ENCODE results near the gene MAGEB4.
"Not testable (repeated sequence)": the region's sequence is repeated elsewhere in the genome, so short reads cannot be mapped to it uniquely, and the experiment has no call there.

Gene MAGEB4, protein sequence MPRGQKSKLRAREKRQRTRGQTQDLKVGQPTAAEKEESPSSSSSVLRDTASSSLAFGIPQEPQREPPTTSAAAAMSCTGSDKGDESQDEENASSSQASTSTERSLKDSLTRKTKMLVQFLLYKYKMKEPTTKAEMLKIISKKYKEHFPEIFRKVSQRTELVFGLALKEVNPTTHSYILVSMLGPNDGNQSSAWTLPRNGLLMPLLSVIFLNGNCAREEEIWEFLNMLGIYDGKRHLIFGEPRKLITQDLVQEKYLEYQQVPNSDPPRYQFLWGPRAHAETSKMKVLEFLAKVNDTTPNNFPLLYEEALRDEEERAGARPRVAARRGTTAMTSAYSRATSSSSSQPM

DNA sequence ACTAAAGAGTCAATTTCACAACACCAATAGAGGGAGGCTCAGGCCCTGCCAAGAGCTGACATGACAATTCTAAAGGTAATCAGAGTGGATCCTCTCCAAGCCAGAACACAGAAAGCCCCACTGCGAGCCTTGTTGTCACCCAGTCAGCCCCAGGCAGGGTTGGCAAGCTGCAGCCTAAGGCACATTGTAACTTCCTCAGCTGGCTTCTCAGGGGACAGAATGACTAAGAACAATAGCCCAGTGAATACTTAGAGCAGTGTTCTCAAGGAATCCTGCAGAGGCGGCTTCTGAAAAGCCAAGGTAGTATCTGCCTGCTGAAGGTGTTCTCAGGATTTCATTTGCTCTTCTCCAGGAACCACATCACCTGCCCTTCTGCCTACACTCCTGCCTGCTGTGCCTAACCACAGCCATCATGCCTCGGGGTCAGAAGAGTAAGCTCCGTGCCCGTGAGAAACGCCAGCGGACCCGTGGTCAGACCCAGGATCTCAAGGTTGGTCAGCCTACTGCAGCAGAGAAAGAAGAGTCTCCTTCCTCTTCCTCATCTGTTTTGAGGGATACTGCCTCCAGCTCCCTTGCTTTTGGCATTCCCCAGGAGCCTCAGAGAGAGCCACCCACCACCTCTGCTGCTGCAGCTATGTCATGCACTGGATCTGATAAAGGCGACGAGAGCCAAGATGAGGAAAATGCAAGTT, at the start of gene MAGEB4:
Gene MAGEB4 (plus strand): TSS at position 277 of the 692 bp plus-strand sequence. CDS start 136 bp downstream, at position 413.
- DNase-seq (ENCODE audit: low read depth in 2 of 3, low spot score in 1 of 3), result no peak

DNA sequence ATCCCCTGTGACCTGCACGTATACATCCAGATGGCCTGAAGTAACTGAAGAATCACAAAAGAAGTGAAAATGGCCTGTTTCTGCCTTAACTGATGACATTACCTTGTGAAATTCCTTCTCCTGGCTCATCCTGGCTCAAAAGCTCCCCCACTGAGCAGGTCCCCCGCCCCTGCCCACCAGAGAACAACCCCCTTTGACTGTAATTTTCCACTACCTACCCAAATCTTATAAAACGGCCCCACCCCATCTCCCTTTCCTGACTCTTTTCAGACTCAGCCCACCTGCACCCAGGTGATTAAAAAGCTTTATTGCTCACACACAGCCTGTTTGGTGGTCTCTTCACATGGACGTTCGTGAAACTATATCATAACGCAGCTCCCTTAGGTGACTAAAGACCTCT, 47.9 kb upstream of the MAGEB4 start:
- not testable (repeated sequence) for DNase-seq (ENCODE audit: low read depth in 2 of 3, low spot score in 1 of 3)

DNA sequence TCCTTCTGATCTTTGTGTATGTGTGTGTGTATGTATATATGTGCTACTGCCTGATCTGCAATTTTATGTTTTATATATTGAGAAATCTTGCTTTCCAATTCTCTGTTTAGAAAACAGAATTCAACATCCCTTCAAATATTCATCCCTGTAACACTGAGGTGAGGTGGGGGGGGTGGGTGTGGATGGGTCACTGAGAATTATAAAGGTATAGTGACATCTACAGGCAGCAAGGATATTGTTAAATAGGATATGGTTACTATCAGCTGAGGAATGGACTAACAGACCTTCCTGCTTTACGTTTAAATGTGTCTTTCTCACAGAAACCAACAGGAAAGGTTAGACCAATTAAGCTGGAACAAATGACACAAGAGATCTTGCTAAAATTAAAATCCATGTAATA, 45.5 kb upstream of the MAGEB4 start:
- no peak for DNase-seq (ENCODE audit: low read depth in 2 of 3, low spot score in 1 of 3)

DNA sequence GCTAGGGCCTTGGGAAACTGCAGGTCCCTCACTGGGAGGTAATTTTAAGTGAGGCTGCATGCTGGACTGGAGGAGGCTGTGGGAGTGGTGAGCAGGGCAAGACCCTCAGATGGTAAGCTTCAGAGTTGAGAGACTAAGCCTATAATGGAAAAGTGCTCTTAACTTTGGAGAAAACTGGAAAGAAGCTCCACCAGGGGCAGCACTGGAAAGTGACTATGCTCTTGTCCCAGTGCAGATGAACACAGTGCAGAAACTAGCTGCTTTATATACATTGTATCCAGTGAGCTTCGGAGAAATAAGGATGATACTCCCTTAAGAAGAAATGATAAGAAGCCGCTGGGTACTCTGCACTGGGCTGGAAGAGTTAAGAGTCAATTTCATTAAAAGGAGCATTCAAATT, 29.6 kb upstream of the MAGEB4 start:
- no peak for DNase-seq (ENCODE audit: low read depth in 2 of 3, low spot score in 1 of 3)

DNA sequence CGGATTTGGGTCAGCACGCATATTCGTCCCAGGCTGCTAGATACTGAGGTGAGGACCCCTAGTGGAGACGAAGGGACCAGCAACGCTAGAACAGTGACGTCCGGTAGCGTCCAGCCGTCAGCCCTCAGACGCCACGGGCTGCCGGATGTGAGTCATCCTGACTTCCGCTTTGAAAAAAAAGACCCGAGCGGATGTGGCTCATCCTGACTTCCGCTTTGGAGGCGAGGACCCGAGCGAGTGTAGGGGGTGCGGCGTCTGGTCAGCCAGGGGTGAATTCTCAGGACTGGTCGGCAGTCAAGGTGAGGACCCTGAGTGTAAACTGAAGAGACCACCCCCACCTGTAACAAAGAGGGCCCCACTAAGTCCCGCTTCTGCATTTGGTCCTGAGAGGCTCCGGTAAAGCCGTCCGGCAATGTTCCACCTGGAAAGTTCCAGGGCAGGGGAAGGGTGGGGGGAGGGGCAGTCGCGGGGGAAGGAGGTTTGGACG, 26.4 kb upstream of the MAGEB4 start, which contains the start of gene MAGEB2:
Gene MAGEB2 (plus strand): TSS at position 207 of the 487 bp plus-strand sequence. CDS start 3,018 bp downstream, outside the sequence.
- DNase-seq (ENCODE audit: low read depth in 2 of 3, low spot score in 1 of 3), result no peak

DNA sequence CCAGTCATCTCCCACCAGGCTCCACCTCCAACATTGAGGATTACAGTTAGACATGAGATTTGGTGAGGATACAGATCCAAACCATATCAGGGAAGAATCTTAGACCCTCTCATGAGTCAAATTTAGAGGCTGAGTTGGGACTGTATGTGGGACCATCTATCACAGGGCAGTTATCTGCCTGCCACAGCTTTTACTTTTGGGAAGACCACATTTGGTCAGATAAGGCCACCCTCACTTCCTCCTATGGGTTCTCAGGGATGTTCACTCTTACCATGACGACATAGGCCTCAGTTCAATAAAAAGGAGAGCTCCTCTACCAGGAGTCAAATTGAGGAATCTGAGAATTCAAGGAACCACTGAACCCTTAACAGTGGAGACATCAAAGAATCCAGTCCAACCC, 24.3 kb upstream of the MAGEB4 start:
- no peak for DNase-seq (ENCODE audit: low read depth in 2 of 3, low spot score in 1 of 3)

DNA sequence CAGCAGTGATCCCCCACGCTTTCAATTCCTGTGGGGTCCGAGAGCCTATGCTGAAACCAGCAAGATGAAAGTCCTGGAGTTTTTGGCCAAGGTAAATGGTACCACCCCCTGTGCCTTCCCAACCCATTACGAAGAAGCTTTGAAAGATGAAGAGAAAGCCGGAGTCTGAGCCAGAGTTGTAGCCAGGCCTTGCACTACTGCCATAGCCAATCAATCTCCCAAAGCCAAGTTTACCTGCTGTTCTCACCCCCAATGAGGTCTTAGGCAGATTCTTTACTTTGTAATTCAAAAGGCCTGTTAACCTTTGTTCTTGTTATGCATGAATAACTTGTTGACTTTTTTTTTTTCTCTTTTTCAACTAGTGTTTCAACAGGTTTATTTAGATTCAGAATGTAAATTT, 22.4 kb upstream of the MAGEB4 start:
- no peak for DNase-seq (ENCODE audit: low read depth in 2 of 3, low spot score in 1 of 3)

DNA sequence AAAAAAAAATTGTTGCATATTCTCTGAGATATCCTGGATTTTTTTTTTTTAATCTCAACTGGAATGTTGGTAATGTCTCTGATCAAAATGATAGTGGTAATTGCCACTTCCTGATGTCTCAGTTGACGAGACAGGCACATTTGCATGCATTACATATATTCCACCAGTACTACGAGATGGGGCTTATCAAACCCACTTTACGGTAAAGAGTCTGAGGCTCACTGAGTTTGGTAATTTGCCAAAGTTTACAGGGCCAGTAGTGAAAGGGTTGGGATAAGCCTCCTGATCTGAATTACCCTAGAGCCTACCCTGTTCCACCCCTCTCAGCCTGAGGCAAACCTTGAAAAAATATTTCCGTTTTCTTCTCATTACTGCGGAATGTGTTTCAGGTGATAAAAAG, 21.1 kb upstream of the MAGEB4 start:
- DNase-seq (ENCODE audit: low read depth in 2 of 3, low spot score in 1 of 3), result no peak

DNA sequence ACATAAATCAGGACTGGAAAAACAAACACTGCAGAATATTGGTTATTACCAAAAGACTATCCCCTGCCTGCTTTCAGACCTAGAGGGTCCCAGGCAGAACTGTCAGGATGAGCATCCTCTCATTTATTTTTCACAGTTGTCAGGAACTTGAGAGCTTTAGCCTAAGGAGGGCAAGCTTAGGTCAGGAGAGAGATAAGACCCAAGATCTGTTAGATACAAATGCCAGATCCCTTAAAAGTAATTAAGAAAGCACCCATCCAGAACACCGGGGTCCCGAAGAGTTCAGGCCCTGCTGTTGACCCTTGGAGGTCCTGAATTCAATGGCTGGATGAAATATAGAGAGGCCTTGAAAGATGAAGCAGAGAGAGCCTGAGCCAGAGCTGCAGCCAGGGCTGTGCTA, 17.3 kb upstream of the MAGEB4 start:
- DNase-seq (ENCODE audit: low read depth in 2 of 3, low spot score in 1 of 3), result no peak

DNA sequence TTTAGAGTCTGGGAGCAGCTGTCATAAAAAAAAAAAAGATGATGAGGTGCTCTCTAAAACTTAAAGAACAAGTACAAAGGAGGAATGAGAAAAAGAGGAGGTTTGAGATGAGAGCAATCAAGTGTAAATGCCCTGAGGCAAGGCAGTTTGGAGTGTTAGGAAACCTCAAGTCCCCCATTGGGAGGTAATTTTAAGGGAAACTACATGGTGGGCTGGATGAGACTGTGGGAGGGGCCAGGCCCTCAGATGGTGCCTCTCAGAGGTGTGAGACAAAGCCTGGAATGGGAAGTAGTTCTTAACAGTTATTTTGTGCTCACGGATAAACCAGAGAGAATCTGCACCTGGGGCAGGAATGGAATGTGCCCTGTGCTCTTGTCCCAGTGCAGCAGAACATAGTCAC, 13.3 kb upstream of the MAGEB4 start:
- DNase-seq (ENCODE audit: low read depth in 2 of 3, low spot score in 1 of 3), result no peak

DNA sequence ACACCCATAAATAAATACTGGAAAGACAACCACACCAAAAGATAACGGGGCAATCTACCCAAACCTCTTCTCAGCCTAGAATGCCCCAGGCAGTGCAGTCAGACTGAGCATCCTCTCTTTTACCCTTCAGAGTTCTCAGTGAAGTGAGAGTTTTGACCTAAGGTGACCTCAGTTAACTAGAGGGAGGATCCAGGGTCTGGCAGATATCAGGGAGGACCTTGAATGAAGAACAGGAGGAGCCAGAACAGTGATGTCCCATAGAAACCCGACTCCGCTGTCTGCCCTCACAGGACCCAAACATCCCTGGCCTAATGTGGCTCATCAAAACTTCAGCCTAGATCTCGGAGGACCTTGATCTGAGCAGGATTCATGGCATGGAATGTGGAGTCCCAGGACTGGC, 11.4 kb upstream of the MAGEB4 start, which contains the start of gene MAGEB3:
Gene MAGEB3 (plus strand): TSS at position 263 of the 400 bp plus-strand sequence. CDS start 5,268 bp downstream, outside the sequence.
- DNase-seq (ENCODE audit: low read depth in 2 of 3, low spot score in 1 of 3), result no peak

DNA sequence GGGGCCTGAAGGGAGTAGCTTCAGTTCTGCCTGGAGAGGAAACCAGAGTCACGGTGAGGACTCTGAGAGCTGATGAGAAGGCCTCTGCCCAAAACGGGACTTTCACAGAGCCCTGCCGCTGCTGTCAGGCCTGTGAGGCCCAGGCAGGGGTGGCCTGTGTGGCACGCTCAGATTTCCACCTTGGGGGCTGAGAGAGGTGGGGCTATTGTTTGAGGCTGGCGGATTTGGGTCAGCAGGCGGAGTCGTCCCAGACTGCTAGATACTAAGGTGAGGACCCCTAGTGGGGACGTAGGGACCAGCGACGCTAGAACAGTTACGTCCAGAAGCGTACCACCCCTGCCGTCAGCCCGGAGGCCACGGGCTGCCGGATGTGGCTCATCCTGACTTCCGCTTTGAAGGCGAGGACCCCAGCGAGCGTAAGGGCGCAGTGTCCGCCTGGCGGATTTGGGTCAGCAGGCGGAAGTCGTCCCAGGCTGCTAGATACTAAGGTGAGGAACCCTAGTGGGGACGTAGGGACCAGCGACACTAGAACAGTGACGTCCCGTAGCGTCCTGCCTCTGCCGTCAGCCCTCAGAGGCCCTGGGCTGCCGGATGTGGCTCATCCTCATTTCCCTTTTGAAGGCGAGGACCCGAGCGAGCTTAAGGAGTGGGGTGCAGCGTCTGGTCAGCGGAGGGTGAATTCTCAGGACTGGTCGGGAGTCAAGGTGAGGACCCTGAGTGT, 5.1 kb downstream of the MAGEB4 start, which contains the start of gene MAGEB1:
Gene MAGEB1 (plus strand): TSS at position 378 of the 721 bp plus-strand sequence. CDS start 3,348 bp downstream, outside the sequence.
- no peak for DNase-seq (ENCODE audit: low read depth in 2 of 3, low spot score in 1 of 3)

DNA sequence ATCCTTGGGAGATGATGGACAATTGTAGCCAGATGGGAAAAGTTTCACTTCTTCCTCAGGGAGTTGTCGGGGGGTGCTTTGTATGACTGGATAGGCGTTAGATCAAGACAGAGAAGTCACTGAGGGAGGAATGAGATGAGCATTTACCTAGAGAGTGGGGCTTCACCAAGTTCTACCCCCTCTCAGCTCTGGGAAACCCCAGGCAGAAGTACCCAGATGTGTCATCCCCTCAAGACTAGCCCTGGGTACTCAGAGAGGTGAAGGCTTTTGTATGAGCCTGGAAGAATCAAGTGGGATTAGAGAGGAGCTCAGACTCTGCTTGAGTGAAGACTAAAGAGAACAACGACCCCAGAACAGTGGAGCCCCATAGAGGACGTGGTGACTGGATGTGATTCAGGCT, 7.1 kb downstream of the MAGEB4 start:
- DNase-seq (ENCODE audit: low read depth in 2 of 3, low spot score in 1 of 3), result no peak

DNA sequence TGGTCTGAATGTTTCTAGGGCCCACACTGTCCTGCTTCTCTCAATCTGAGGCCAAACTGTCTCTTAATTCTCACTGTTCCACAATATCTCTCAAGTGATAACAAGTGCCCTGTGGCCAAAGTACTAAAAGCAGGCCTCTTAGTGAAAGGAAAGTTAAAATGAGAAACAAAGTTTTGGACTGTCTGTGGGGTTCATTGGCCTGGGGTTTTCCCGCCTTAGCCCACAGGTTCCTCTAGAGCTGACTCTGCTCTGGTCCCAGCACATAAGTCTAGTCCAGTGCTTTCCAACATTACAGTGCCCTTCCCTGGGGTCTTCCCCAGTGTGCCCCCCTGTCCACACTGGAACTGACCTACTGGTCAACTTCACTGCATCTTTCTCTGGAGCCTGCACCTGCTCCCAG, 11.5 kb downstream of the MAGEB4 start:
- DNase-seq (ENCODE audit: low read depth in 2 of 3, low spot score in 1 of 3), result no peak

DNA sequence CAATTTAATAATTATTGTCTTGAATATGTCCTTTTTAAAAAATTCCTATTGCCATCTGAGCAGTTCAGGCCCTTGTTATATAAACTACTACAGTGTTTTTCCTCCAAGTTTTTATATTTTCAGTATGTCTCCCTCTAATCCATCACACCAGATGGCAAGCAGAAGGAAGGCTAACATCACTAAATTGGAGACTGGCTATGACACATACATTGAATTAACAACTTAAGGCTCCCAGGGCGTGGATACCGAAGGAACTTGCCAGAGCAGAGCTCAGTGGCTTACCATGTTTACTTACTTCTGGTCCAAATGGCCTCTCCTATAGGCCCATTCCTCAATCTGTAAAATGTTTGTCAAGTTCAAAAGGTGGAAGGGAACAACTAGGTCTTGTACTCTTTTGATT, 18.1 kb downstream of the MAGEB4 start:
- DNase-seq (ENCODE audit: low read depth in 2 of 3, low spot score in 1 of 3), result no peak

DNA sequence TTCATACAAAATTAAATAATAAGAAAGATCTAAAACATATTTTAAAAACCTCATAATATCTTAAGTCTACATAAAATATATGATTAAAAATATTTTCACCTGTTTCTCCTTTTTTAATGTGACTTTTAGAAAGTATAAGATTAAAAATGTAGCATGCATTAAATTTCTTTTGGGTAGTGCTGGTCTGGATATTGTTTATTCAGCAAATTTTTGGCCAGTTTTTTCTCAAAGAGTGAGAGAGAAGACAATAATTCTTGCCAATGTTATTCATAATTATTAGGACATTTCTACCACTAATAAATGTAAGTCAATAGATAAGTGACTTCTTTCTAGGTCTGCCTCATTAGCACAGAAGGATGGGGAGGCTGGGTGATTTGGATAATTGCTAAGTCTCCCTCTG, 19.2 kb downstream of the MAGEB4 start:
- no peak for DNase-seq (ENCODE audit: low read depth in 2 of 3, low spot score in 1 of 3)

DNA sequence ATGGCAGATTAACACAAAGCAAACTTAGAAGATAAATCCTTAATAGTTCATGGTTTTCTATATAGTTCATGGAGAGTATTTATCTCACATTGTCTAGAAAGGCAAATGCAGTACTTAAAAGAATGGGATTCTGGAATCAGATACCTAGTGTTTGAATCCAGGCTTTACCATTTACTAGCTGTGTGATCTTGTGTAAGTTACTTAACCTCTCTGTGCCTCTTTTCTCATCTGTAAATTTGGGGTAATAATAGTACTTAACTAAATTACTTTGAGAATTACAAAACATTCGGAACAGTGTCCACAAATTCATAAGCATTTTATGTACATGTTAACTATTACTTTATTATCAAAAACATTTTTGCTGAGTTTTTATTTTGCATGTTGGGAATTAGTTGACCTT, 21.0 kb downstream of the MAGEB4 start:
- DNase-seq (ENCODE audit: low read depth in 2 of 3, low spot score in 1 of 3), result no peak

DNA sequence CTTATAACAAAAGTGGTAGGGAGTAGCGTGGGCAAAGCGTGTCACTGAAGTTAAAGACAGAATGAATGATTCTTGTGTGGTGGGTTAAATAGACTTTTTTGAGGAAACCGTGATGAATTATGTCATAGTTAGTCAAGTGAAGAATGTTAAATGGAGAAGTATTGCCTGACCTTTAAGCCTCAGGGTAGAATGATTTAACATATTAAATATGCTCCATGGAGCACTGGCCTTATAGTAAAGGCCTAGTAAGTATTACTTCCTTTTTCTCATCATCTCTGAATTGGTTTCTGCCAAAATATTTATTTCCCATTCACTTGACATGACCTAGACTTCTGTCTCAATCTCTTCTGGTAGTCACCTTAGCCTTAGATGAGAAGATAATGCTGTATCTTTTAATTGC, 28.8 kb downstream of the MAGEB4 start:
- no peak for DNase-seq (ENCODE audit: low read depth in 2 of 3, low spot score in 1 of 3)

DNA sequence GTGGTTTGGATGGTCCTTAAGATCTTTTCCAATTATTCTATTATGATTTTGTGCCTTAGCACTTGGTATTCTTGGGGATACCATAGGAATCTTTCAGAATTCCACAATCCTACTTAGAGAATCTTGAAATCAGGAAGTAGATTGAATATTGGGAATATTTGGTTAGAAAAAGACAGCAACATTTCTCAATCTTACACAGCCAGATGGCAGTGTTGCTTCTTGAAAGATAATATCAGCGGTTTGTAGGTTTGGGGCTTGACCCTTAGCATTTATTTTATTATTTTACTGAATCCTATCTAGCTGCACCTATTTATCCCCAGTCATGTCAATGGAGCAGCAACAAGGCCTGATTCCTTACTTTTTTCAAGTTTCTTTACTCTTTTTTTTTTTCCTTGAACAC, 33.7 kb downstream of the MAGEB4 start:
- no peak for DNase-seq (ENCODE audit: low read depth in 2 of 3, low spot score in 1 of 3)

DNA sequence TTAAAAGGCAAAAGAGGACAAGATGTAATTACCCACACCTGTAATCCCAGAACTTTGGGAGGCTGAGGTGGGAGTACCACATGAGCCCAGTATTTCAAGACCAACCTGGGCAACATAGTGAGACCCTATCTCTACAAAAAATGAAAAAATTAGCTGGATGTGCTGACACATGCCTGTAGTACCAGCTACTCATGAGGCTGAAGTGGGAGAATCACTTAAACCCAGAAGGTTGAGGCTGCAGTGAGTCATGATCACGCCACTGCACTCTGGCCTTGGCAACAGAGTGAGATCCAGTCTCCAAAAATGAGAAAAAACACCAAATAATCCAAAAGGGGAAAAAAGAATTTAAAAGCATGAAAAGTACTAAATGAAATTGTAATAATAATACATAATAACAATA, 36.6 kb downstream of the MAGEB4 start:
- DNase-seq (ENCODE audit: low read depth in 2 of 3, low spot score in 1 of 3), result no peak

DNA sequence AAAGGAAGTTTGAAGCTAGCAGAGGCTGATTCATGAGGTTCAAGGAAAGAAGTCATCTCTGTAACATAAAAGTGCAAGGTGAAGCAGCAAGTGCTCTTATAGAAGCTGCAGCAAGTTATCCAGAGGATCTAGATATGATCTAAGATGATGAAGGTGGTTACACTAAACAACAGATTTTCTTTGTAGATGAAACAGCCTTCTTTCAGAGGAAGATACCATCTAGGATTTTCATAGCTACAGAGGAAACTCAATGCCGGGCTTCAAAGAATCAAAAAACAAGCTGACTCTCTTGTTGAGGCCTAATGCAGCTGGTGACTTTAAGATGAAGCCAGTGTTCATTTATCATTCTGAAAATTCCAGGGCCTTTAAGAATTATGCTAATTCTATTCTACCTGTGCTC, 38.6 kb downstream of the MAGEB4 start:
- no peak for DNase-seq (ENCODE audit: low read depth in 2 of 3, low spot score in 1 of 3)

DNA sequence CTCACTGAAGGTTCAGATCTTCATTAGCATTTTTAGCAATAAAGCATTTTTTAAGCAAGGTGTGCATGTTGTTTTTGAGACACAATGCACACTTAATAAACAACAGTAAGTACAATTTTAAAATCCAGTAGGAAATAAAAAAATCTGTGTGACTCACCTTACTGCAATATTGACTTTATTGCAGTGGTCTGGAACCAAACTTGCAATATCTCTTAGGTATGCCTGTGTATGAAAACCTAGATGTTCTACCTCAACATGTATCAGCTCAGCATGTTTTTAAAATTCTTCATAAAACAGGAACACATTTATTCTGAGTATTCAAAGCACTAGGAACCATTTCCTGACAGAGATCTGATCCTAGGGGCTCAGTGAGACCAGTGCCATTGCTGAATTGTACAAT, 40.7 kb downstream of the MAGEB4 start:
- DNase-seq (ENCODE audit: low read depth in 2 of 3, low spot score in 1 of 3), result no peak

Measured in stimulated activated CD4-positive, alpha-beta T cell treated with anti-CD3 and anti-CD28 coated beads, Interleukin-12 subunit alpha, Interleukin-12 subunit beta, amount 100 ng/mL, for 48 hours (primary cell).